Fibroblast of lung (primary cell): ENCODE measurements around the gene LTO1. TPM values are rescaled to one million over a fixed set of nuclear protein-coding genes. Genes with fewer than 3 reads are reported as not detected.

Experiments used
- DNase-seq, 2 donors: peaks; one replicate each; pipeline versions ENCODE4 v3.0.0 to v3.0.0-alpha.2; 2010; ENCODE audit warnings: low read depth in 2 of 2
- H2AFZ ChIP-seq: 2 replicates; pipeline ENCODE4 v1.5.1; 2012; ENCODE audit warnings: low read length, control low read depth, inconsistent platforms
- H3K27ac ChIP-seq: 2 replicates; pipeline ENCODE4 v1.5.1; 2011; ENCODE audit warnings: low read length, control low read depth; ENCODE audit not compliant: insufficient read depth
- H3K27me3 ChIP-seq: 2 replicates; pipeline ENCODE4 v1.5.1; 2011; ENCODE audit warnings: mild to moderate bottlenecking, low read length; ENCODE audit not compliant: control insufficient read depth, insufficient read depth
- H3K36me3 ChIP-seq: 2 replicates; pipeline ENCODE4 v1.5.1; 2011; ENCODE audit warnings: low read length; ENCODE audit not compliant: control insufficient read depth, insufficient read depth
- H3K4me1 ChIP-seq: 2 replicates; pipeline ENCODE4 v1.5.1; 2011; ENCODE audit warnings: low read length; ENCODE audit not compliant: control insufficient read depth, insufficient read depth; ENCODE audit errors: extremely low read depth
- H3K4me2 ChIP-seq: 2 replicates; pipeline ENCODE4 v1.5.1; 2011; ENCODE audit warnings: low read length, control low read depth; ENCODE audit not compliant: insufficient read depth; ENCODE audit errors: extremely low read depth
- H3K4me3 ChIP-seq, 4 experiments: fragments of 200-600 bp in 1 of 4; sonication (generic) in 1 of 4; replicated peaks in 1 of 4; 2 replicates each; pipeline ENCODE4 v1.5.1; 2011 to 2016; ENCODE audit warnings: low read length in 4 of 4, low read depth in 3 of 4, mild to moderate bottlenecking in 3 of 4, control low read depth in 2 of 4, inconsistent platforms in 1 of 4, mixed read lengths in 1 of 4; ENCODE audit not compliant: insufficient read depth in 1 of 4; ENCODE audit errors: control extremely low read depth in 1 of 4
- H3K79me2 ChIP-seq: 2 replicates; pipeline ENCODE4 v1.5.1; 2012; ENCODE audit warnings: mild to moderate bottlenecking, low read length, inconsistent platforms; ENCODE audit not compliant: control insufficient read depth, insufficient read depth
- H3K9ac ChIP-seq: 2 replicates; pipeline ENCODE4 v1.5.1; 2011; ENCODE audit warnings: mild to moderate bottlenecking, low read length, control low read depth; ENCODE audit not compliant: insufficient read depth
- H3K9me3 ChIP-seq: 2 replicates; pipeline ENCODE4 v1.5.1; 2012; ENCODE audit warnings: low read depth, low read length; ENCODE audit not compliant: control insufficient read depth, insufficient read depth
- H4K20me1 ChIP-seq: 2 replicates; pipeline ENCODE4 v1.5.1; 2011; ENCODE audit warnings: low read length; ENCODE audit not compliant: control insufficient read depth, insufficient read depth; ENCODE audit errors: extremely low read depth
- EZH2 ChIP-seq: IDR thresholded peaks from 2 replicates; pipeline ENCODE4 v1.5.1; 2012; ENCODE audit warnings: low read length, control low read depth, mild to moderate bottlenecking; ENCODE audit errors: missing control alignments
- polyA plus RNA-seq, 2 donors: library from polyadenylated mRNA; depleted of rRNA in 1 of 2; stranded (reverse) in 1 of 2; unstranded in 1 of 2; fragments of >200 nt; gene quantifications; 2 replicates each; pipeline ENCODE4 v1.2.1, GENCODE V29; 2011 to 2012; ENCODE audit warnings: missing spikeins in 1 of 2
- total RNA-seq: library from RNA; depleted of rRNA; stranded (reverse); fragments of >200 nt; gene quantifications from 2 replicates; pipeline ENCODE4 v1.2.1, GENCODE V29; 2014
- TF ChIP-seq, protein P1 (sequence below), 2 donors: IDR thresholded peaks in 1 of 2; conservative IDR thresholded peaks in 1 of 2; 1 replicate in 1 of 2; 2 replicates in 1 of 2; pipeline ENCODE4 v1.5.1; 2011 to 2012; ENCODE audit warnings: low read length in 2 of 2, control low read depth in 1 of 2, inconsistent platforms in 1 of 2, low read depth in 1 of 2, mild to moderate bottlenecking in 1 of 2

The LTO1 gene
- total and polyA plus RNA-seq, 2 donors (not counting 1 experiment from before 2014, with no cell fraction given): 18.1 to 25.4 TPM

DNA sequence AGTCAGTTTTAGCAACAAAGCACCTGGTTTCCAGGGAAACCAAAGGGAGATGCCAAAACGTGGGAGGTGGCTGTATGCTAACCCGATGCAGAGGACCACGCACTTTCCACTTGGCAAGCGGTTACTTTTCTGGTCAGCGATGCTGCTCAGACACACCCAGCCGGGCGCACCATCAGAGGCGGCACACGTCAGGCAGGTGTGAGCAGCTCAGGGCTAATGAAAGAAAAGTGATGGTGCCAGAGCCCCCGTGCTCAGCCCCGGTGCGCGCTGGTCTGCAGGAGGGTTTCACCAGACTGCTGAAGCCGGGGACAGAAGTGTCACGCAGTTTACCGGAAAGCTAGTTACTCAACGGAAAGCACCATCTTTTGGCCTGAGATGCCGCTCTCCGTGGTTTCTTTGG lies 5.7 kb downstream of the LTO1 start:
- DNase-seq: no peak
- H3K27ac ChIP-seq: no peak overlapping the region
- peaks cover 26% of the 10 kb centered on the region for H3K79me2 ChIP-seq
- H3K9me3 ChIP-seq: no peaks in the 10 kb centered on the region
- no peaks in the 10 kb centered on the region for H3K27me3 ChIP-seq
- H3K36me3 ChIP-seq: peaks cover 10% of the 10 kb centered on the region
- no peak overlapping the region for H3K4me3 ChIP-seq
- no peak overlapping the region for H2AFZ ChIP-seq
- H3K9ac ChIP-seq: no peak overlapping the region
- no peak for TF ChIP-seq EZH2
- TF ChIP-seq, protein P1, sequence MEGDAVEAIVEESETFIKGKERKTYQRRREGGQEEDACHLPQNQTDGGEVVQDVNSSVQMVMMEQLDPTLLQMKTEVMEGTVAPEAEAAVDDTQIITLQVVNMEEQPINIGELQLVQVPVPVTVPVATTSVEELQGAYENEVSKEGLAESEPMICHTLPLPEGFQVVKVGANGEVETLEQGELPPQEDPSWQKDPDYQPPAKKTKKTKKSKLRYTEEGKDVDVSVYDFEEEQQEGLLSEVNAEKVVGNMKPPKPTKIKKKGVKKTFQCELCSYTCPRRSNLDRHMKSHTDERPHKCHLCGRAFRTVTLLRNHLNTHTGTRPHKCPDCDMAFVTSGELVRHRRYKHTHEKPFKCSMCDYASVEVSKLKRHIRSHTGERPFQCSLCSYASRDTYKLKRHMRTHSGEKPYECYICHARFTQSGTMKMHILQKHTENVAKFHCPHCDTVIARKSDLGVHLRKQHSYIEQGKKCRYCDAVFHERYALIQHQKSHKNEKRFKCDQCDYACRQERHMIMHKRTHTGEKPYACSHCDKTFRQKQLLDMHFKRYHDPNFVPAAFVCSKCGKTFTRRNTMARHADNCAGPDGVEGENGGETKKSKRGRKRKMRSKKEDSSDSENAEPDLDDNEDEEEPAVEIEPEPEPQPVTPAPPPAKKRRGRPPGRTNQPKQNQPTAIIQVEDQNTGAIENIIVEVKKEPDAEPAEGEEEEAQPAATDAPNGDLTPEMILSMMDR (conservative IDR thresholded peaks at IDR 0.05 in 1 of 2, IDR thresholded peaks at IDR 0.05 in 1 of 2; ENCODE audit: low read depth in 1 of 2, low read length in 2 of 2): no peak
- H3K4me1 ChIP-seq: peaks cover 10% of the 10 kb centered on the region
- no peak overlapping the region for H3K4me2 ChIP-seq
- H4K20me1 ChIP-seq: no peaks in the 10 kb centered on the region

DNA sequence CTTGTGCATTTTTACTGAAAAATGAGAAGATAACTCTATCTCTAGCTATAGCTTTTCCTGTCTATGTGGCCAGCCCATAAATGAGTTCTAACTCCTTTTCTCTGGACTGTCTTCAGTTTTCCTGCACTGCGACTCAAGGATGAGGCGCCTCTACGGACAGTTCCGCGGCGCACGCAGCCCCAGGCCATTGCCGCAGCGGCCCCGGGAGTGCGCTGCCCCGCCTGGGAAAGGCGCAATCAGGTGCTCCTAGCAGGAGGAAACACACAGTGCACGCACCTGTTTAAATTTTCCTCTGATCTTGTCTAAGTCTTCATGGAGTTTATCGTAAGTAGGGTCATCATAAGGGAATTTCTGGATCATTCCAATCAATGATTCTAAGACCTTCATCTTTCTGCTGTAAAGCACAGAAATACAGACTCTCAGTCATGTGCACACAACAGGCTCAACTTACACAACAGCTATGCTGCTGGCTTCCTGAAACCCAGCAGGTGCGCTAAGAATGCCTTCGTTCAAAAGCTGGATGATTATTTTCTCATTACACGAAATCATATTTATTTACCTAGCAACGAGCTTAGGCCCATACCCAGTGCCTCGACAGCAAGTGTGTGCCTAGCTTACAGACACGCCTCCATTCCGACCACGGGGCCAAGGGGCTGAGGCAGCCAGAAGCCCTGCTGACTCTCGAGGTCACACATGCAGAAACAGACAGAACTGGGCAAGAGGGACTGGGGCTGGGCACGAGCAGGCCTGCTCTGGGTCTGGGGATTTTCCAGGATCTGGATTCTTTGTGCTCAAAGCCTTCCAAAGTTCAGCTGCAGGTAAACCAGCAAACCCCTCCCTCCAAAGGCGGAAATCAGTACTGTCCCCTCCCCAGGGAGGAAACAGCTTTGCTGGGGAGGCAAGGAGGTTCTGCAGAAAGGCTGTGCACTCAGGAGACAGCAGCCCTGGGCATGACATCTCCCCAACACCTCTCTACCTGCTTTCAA lies 7.2 kb downstream of the LTO1 start:
- DNase-seq: no peak
- Histone ChIP-seq H3K9me3 (no peaks in the 10 kb centered on the region), H4K20me1 (no peaks in the 10 kb centered on the region), H3K4me2 (no peak overlapping the region), H3K9ac (no peak overlapping the region), H3K27ac (no peak overlapping the region), H3K4me1 (peaks cover 6% of the 10 kb centered on the region), H2AFZ (no peak overlapping the region), H3K79me2 (peaks cover 11% of the 10 kb centered on the region), H3K36me3 (peaks cover 10% of the 10 kb centered on the region), H3K4me3 (no peak overlapping the region), H3K27me3 (no peaks in the 10 kb centered on the region)
- TF ChIP-seq, protein P1 (conservative IDR thresholded peaks at IDR 0.05 in 1 of 2, IDR thresholded peaks at IDR 0.05 in 1 of 2; ENCODE audit: low read depth in 1 of 2, low read length in 2 of 2): no peak
- TF ChIP-seq EZH2: no peak

DNA sequence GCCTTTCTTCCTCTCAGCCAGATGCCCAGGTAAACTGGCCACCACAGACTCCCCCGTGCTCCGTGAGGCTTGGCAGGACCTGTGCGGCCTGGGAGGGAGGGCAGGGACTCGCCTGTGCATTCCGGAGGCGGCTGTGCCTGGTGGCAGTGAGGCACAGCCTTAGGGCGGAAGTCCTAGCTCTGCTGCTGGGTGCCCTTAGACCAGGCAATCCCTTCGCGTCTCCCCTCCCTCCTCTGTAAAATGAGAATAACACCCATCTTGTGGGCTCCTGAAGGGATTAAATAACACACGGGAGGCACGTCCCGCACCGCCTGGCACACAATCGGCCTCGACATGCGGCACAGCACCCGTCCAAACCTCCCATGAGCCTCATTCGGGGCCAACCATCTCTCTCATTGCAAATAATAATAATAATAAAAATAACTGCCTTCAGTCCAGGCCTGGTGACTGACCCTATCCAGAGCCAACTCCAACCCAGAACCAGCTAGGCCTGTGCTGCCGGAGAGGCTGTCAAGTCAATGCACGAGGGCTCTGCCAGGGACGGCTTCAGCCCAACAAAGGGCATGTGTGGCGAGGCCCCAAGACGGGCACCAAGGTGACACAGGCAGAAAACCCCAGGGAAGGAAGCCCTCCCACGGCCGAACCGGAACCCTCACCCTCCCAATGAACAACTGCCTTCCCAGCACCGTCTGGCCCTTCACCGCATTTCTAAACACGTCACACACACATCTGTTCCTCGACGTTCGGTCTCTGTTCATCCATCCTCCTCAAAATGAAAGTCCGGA lies 8.2 kb downstream of the LTO1 start:
- no peak for DNase-seq
- no peak overlapping the region for H3K27ac ChIP-seq
- TF ChIP-seq EZH2: no peak
- TF ChIP-seq, protein P1 (conservative IDR thresholded peaks at IDR 0.05 in 1 of 2, IDR thresholded peaks at IDR 0.05 in 1 of 2; ENCODE audit: low read depth in 1 of 2, low read length in 2 of 2): no peak

More for the DNA sequence above, 8.2 kb downstream of the LTO1 start:
- no peaks in the 10 kb centered on the region for H3K27me3 ChIP-seq
- no peak overlapping the region for H2AFZ ChIP-seq
- H3K9me3 ChIP-seq: no peaks in the 10 kb centered on the region
- no peak overlapping the region for H3K4me3 ChIP-seq
- H4K20me1 ChIP-seq: no peaks in the 10 kb centered on the region
- peaks cover 4% of the 10 kb centered on the region for H3K79me2 ChIP-seq
- H3K4me2 ChIP-seq: no peak overlapping the region
- peaks cover 10% of the 10 kb centered on the region for H3K36me3 ChIP-seq
- H3K9ac ChIP-seq: no peak overlapping the region
- H3K4me1 ChIP-seq: peaks cover 6% of the 10 kb centered on the region
